Dedifferentiated amniotic fluid mesenchymal stem cell (primary cell): ENCODE measurements around the gene FUT1.
A peak's percentile ranks its signal among the peaks of the same experiment; 100 is the strongest.
"Not testable (repeated sequence)": the region's sequence is repeated elsewhere in the genome, so short reads cannot be mapped to it uniquely, and the experiment has no call there.

Experiments
- DNase-seq: peaks from one replicate; pipeline ENCODE4 v3.0.0-alpha.2; 2016; ENCODE audit errors: extremely low spot score

The FUT1 gene

DNA sequence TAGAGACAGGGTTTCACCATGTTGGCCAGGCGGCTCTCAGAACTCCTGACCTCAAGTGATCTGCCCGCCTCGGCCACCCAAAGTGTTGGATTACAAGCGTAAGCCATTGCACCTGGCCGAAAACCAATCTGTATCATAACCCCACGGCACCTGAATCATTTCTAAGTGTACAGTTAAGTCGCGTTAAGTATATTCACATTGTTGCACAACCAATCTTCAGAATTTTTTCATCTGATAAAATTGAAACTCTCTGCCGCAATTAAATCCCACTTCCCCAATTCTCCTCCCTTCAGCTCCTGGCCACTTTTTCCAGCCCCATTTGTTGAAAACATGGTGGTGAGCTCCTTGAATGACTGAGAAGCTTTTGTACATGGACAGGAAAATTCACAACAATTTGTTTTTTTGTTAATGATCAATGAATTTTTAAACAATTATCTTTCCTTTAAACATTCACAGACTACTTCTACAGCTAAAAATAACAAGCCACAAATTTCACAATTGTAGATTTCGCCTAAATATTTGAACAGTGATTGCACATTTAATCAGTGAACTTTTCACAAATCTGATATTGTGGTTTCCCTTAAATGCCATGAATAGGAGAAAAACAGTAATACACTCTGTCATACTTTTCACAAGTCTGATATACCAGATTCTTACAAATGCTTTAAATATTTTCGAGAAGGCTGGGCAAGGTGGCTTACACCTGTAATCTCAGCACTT lies 16.7 kb upstream of the FUT1 start:
- no peak for DNase-seq

DNA sequence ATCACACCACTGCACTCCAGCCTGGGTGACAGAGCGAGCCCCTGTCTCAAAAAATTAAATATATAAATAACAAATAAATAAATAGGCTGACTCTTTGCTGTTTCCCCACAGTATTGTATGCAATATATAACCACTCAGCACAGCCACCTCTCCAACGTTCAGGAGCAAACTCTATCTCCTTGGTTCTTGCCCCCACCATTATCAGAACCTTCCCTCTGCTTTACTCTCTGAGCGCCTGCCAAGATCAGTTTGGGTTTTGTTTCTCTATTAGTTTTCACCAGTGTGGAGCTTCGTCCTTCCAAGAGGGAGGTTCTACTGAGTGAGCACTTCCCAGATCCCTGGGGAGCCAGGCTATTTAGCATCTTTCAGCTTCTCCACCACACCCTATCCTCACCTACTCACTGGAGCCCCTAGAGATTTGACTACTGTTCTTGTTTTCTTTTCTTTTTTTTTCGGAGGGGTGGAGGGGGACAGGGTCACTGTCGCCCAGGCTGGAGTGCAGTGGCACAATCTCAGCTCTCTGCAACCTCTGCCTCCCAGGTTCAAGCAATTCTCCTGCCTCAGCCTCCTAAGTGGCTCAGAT lies 15.8 kb upstream of the FUT1 start:
- DNase-seq, result not testable (repeated sequence)

DNA sequence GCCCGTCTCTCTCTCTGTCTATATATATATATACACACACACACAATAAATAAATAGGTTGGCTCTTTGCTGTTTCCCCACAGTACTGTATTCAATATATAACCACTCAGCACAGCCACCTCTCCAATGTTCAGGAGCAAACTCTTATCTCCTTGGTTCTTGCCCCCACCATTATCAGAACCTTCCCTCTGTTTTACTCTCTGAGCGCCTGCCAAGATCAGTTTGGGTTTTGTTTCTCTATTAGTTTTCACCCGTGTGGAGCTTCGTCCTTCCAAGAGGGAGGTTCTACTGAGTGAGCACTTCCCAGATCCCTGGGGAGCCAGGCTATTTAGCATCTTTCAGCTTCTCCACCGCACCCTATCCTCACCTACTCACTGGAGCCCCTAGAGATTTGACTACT lies 13.4 kb upstream of the FUT1 start:
- not testable (repeated sequence) for DNase-seq

DNA sequence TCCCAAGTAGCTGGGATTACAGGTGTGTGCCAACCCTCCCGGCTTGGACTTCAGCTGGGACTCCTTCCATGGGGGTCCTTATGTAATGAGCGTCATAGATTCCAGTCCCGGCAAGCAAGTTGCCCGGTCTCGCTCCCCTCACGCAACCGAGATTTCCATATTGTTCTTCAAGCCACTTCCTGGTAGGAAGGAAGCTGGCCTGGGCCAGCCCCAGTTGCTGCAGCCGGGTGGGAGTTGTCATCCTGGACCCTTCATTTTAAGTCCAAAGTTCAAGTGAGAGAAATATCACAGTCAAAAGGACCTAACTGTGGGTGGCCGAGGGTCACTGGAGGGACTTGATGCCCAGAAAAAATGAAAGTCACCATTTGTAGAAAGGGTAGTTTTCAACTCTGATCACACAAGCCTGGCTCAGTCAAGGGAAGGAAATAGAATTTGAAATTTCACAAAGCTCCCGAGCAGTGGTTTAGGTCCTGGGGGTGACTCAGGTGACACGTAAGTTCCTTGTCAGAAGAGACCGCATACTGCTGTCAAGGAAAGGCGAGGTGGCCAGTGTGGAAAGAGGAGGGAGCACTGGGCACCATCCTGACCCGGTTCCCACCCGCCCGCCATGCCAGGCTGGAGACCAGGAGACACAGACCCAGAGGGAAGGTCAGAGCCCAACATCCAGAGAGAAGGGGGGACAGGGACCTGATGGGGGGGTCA lies 8.2 kb upstream of the FUT1 start:
- no peak for DNase-seq

DNA sequence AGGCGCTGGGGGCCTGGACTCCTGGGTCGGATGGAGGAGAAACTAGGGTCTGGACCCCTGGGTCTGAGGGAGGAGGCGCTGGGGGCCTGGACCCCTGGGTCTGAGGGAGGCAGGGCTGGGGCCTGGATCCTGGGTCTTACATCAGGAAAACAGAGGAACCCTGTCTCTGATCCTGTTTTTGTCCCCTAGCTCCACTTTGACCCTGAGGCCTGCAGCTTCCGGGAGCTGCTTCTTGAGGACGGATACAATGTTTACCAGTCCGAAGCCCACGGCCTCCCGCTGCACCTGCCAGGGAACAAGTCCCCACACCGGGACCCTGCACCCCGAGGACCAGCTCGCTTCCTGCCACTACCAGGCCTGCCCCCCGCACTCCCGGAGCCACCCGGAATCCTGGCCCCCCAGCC lies 5.3 kb upstream of the FUT1 start:
- no peak for DNase-seq

DNA sequence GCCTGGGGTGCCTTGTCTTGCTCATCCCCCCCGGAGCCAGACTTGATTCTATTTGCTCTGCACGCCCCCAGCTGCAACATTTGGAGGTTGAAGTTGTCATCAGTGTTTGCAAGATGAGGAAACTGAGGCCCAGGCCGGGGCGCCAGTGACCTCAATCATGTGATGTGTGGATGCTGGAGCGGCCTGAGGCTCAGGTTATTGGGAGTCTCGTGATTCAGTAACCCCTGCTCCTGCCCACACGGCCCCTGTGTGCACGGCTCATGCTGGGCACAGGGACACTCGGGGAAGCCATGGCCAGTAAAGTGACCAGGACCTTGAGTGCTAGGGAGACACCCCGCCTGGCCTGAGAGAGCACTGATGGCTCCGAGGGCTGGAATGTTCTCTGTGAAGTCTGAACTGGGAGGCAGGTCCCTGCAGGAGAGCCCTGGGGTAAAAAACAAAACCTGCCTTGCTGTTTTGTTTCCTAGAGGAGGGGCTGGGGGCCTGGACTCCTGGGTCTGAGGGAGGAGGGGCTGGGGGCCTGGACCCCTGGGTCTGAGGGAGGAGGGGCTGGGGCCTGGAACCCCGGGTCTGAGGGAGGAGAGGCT lies 4.7 kb upstream of the FUT1 start:
- DNase-seq, result no peak

DNA sequence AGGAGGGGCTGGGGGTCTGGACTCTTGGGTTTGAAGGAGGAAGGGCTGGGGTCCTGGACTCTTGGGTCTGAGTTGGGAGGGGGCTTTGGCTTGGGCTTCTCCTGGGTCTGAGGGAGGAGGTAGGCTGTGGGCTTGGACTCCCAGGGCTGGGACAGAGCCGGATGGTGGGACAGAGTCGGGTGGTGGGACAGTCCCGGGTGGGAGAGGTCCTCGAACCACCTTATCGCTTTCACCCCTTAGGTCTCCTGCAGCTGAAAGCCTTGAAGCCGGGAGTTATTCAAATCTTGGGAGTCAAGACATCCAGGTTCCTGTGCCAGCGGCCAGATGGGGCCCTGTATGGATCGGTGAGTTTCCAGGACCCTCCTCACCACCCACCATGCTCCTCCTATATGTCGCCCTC lies 4.2 kb upstream of the FUT1 start:
- no peak for DNase-seq

DNA sequence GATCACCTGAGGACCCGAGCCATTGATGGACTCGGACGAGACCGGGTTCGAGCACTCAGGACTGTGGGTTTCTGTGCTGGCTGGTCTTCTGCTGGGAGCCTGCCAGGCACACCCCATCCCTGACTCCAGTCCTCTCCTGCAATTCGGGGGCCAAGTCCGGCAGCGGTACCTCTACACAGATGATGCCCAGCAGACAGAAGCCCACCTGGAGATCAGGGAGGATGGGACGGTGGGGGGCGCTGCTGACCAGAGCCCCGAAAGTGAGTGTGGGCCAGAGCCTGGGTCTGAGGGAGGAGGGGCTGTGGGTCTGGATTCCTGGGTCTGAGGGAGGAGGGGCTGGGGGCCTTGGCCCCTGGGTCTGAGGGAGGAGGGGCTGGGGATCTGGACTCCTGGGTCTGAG lies 3.8 kb upstream of the FUT1 start:
- DNase-seq, result no peak

DNA sequence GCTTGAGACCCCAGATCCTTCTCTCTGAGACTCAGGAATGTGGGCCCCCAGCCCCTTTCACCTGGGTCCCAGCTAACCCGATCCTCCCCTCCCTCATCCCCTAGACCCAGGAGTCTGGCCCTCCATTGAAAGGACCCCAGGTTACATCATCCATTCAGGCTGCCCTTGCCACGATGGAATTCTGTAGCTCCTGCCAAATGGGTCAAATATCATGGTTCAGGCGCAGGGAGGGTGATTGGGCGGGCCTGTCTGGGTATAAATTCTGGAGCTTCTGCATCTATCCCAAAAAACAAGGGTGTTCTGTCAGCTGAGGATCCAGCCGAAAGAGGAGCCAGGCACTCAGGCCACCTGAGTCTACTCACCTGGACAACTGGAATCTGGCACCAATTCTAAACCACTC lies 3.3 kb upstream of the FUT1 start:
- DNase-seq, result no peak

DNA sequence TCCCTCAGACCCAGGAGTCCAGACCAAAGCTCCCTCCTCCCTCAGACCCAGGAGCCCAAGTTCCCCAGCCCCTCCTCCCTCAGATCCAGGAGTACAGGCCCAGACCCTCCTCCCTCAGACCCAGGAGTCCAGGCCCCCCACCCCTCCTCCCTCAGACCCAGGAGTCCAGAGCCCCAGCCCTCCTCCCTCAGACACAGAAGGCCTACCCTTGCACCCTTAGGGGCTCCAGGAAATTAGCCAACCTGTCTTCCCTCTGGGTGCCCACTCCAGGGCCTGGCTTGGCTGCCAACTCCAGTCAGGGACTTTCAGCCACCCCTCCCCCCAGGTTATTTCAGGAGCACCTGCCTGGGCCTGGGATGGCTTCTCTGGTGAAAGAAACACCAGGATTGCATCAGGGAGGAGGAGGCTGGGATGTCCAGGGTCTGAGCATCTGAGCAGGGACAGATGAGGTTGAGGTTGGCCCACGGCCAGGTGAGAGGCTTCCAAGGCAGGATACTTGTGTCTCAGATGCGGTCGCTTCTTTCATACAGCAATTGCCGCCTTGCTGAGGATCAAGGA lies 2.7 kb upstream of the FUT1 start, which contains the start of gene FGF21:
FGF21 (plus strand) TSS at position 441 of the 558 bp plus-strand sequence. CDS start 713 bp downstream, outside the sequence.
- DNase-seq, result no peak

DNA sequence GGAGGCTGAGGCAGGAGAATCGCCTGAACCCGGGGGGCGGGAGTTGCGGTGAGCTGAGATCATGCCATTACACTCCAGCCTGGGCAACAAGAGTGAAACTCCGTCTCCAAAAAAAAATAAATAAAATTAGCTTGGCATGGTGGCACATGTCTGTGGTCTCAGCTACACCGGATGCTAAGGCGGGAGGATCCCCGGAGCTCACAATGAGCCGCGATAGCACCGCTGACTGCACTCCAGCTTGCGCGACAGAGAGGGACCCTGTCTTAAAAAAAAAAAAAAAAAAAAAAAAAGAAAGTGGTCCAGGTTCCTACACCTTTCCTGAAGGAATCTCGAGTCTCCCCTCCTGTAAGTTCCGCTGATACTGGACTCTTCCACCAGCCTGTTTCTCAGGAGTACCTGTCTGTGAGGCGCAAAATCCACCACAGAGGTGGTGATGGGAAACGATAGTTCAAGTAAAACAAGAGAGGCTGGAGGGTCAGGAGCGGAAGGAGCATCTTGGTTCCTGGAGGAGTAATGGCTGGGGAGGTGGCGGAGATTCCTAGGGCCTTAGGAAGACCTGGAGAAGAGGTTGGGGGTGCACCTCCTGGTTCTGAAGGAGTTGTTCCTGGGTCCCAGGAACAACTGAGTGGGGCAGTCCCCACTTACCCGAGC lies 471 bp downstream of the FUT1 start:
- DNase-seq, result no peak

DNA sequence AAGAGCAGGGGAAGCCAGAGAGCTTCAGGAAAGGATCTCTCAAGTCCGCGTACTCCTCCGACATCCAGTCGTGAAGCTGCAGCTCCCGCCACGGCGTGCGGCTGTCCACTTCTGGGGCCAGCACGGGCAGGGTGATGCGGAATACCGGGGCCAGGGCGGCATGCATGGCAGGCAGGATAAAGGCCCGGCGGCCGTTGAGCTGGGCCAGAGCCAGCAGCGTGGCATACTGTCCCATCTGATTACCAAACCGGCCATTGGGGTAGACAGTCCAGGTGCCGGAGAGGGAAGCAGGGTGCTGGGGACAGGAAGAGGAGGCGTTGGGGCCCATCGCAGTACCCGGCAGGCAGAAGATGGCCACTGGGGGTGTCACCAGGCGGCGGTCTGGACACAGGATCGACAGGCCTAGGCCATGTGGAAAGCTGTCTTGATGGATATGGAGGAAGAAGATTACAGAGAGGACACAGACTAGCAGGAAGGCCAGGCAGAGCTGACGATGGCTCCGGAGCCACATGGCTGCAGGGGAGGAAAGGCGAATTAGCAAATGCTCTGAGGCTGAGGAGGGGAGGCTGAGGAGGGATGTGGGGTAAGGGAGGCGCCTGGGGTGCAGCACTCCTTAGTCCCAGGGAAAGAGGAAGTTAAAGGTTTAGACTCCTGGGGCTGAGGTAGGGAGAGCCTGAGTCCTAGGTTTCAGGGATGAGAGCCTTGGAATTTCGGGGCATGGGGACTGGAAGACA lies 1.5 kb downstream of the FUT1 start:
- no peak for DNase-seq

DNA sequence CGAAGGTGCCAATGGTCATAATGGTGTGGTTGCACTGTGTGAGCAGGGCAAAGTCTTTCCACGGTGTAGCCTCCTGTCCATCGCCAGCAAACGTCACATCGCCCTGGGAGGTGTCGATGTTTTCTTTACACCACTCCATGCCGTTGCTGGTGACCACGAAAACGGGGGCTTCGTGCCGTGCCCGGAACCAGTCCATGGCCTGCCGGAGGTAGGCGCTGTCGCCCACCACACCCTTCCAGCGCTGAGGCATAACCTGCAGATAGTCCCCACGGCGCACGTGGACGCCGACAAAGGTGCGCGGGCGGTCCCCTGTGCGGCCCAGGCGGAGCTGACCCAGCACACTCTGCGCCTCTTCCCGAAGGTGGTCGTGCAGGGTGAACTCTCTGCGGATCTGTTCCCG lies 2.1 kb downstream of the FUT1 start:
- no peak for DNase-seq

DNA sequence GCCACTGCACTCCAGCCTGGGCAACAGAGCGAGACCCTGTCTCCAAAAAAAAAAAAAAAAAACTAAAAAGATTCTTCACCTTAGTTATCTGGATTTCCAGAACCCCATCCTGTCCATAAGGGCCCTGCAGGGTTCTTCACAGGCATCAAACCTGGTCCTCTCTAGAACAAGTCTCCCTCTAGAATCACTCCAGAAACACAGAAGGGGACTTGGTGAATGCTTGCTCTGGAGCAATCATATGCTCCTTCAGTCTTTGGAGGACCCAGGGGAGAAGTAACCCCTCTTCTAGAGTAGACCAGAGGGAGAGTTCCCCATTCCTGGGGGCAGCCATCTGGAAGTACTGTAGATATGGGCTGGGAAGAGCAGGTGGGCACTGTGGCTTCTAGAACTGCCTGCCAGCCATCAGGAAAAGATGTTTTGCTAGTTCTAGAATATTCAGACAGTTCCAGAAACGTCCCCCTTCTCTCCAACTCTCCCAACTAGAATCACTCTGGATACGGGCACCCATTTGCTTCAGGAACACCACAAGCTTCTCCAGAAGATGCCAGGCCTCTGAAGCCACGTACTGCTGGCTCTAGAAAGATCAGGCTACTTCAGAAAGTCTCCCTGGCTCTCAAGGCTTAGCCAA lies 2.8 kb downstream of the FUT1 start:
- no peak for DNase-seq

DNA sequence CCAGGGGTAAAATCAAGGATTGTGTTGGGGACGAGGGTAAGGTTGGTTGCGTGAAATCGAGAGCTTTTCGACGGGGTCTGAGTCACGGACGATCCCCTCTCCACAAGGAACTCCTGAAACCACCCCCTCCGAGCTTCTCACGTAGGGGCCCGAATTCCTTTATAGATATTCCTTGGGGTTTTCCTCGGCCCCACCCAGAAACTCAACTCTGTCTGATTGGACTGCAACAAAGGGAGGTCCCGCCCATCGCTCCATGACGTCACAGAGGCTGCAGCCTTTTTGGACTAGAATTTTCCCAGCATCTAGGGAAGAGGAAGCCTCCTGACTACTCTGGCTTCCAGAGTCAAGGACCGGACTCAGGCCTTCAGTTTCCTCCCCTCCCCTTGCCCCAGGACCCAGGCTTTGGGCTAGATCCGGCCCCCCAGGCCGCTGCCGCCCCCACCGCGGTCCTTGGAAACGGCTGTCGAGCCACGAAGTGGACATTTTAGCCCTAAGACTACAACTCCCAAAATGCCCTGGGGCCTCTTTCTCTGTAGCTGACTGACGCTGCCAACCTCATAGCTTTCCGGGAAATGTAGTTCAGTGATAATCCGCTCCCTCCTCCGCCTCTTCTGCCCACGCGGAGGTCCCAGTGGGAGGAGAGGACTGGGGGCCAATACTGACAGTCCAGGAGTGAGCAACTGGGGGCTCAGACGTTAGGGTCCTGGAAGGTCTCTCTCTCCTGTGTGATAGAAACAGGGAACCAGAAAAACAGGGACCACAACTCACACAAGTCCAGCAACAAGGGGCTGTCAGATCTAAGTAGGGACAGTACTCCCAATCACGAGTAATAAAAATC lies 5.5 kb downstream of the FUT1 start, which contains the start of gene IZUMO1:
IZUMO1 (minus strand) TSS at position 172 of the 838 bp plus-strand sequence. CDS start 1,050 bp downstream, outside the sequence.
- DNase-seq, result peak; percentile 85

DNA sequence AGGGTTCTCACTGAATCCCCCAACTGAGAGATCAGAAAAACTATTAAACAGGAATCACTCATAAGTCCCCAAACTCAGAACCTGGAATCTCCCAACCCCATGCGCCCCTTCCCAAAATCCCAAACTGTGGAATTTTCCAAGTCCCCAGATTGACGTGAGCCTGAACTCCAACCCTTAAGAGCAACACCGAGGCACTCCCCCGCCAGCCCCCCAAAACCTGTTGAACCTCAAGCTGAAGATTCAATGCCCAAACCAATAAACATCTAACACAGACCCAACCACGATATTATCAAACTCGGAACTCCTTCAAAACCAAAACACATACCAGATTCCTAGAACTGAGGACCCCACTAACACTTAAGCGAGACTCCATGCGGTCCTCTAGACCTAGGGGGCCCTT lies 6.3 kb downstream of the FUT1 start:
- no peak for DNase-seq

DNA sequence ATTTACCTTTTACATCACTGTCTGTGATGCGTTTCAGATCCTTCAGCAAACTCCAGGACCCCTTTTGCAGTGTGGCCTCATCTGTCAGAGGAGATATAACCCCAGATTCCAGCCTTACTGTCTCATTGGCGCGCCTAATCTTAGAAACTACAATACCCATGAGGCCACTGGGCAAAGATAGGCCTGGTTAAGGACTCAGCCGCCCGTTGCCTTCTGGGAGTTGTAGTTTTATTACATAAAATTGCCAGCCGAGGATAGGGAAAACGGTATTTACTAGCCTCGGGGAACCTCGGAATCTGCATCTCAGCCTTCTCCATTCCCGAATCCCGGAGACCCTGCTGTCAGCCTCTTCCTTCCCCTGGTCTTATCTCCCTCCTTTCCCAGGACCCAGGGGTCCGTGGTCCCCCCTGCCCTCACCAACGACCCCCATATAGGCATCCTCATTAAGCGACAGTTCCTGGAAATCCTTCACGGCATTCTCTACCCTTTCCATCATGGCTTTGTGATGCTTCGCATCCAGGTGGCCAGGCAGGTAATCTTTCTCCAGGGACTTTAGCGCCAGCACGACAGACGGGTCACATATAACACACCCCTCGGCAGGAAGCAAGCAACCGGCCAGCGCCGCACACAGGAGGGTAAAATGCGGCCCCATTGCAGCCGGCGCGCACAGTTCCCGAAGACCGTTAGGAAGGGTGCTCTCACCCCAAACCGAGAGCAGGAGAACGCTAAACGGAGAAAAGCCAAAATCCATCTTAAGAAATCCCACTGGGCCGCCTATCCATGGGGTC lies 7.0 kb downstream of the FUT1 start:
- peak; percentile 26 for DNase-seq

DNA sequence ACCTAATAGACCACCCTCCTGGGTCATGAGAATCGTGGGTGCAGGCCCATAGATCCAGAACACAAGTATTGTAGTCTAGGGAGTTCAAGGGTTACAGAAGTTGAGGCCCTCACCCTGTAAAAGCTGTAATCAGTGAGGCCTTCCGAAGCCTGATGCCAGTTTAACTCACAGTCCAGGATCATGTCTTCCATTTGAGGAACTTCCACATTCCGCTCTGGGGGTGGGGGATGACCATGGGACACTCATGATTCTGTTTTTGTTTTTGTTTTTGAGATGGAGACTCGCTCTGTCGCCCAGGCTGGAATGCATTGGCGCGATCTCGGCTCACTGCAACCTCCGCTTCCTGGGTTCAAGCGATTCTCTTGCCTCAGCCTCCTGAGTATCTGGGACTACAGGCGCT lies 10.3 kb downstream of the FUT1 start:
- DNase-seq, result no peak
